ENCODE measurements around the gene USP26.
"Not testable (repeated sequence)": the region's sequence is repeated elsewhere in the genome, so short reads cannot be mapped to it uniquely, and the experiment has no call there.

USP26 gene, protein sequence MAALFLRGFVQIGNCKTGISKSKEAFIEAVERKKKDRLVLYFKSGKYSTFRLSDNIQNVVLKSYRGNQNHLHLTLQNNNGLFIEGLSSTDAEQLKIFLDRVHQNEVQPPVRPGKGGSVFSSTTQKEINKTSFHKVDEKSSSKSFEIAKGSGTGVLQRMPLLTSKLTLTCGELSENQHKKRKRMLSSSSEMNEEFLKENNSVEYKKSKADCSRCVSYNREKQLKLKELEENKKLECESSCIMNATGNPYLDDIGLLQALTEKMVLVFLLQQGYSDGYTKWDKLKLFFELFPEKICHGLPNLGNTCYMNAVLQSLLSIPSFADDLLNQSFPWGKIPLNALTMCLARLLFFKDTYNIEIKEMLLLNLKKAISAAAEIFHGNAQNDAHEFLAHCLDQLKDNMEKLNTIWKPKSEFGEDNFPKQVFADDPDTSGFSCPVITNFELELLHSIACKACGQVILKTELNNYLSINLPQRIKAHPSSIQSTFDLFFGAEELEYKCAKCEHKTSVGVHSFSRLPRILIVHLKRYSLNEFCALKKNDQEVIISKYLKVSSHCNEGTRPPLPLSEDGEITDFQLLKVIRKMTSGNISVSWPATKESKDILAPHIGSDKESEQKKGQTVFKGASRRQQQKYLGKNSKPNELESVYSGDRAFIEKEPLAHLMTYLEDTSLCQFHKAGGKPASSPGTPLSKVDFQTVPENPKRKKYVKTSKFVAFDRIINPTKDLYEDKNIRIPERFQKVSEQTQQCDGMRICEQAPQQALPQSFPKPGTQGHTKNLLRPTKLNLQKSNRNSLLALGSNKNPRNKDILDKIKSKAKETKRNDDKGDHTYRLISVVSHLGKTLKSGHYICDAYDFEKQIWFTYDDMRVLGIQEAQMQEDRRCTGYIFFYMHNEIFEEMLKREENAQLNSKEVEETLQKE

DNA sequence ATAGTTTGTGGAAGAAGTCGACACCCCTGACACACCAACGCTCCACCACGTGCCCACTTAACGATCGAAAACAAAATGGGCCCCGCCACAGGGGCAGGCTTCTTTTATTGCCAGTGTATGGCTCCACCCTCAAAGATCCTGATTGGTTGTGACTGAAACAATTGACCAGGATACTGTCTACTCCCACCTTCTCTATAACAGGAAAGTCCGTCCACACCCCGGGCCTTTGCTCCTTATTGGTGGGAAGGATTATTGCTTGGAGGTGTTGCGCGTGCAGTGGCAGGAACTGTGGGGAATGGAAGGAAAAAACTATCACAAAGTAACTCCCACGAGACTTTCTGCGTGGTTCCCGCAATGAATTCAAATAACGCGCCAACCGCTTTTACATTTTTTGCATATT is at the start of gene USP26:
USP26 (minus strand) TSS at position 79 of the 400 bp plus-strand sequence. CDS start 68,889 bp downstream, outside the sequence.
- no peak for DNase-seq

DNA sequence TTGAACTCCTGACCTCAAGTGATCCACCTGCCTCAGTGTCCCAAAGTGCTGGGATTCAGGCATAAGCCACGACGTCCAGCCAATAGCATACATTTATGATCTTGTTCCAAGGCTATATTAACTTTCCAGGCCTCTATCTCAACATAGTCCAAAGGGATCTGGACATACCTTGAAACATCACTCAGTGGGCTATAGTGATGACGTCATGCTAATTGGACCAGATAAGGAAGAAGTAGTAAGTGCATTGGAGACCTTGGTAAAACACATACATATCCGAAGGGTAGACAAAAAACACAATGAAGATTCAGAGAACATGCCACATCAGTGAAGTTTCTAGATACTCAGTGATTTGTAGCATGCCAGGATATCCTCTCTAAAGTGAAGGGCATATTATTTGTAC is 37.4 kb upstream of the USP26 start:
- no peak for DNase-seq

DNA sequence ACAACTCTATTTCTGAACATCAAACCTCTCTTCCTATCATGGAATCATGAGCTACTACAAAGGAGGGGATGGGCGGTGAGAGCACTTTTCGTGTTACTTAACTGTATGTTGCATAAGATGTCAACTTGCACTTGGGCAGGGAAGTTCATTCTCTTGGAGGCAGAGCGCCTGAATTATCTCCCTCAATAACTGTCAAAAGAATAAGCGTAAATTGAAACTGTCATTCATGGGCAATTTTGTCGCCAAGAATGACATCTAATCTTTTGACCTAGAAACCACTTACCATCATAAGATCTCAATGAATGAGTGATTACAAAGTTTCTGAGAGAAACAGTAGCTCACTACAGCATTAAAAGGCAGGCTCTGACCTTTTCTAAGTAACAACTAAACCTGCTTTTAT is 23.5 kb upstream of the USP26 start:
- DNase-seq = no peak

DNA sequence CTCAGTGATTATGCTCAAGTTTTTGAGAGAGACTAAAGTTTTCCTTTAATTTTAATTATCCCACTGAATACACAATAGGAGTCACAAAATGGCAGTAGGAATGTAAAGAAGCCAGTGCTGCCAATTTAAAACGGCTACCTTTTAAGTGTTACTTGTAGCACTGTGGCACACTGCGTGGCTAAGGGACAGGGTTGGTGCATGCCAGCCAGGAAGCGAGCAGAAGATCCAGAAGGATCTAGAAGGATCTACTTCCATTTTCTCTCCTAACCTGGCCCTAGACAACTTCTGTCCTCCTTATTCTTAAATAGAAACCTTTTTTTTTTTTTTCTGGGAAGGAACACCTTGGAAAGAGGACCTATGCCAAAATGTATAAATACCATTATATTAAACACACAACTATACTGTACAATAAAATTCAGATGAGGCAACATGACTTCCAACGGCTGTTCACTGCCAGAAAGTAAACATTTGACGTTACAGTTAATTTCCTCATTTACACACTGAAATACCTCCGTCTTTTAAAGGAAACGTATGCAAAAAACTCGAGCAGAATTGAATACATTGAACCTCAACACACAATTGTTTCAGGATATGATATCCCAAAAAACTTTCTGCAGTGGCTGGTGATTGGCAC is 2.7 kb downstream of the USP26 start:
- DNase-seq = no peak

DNA sequence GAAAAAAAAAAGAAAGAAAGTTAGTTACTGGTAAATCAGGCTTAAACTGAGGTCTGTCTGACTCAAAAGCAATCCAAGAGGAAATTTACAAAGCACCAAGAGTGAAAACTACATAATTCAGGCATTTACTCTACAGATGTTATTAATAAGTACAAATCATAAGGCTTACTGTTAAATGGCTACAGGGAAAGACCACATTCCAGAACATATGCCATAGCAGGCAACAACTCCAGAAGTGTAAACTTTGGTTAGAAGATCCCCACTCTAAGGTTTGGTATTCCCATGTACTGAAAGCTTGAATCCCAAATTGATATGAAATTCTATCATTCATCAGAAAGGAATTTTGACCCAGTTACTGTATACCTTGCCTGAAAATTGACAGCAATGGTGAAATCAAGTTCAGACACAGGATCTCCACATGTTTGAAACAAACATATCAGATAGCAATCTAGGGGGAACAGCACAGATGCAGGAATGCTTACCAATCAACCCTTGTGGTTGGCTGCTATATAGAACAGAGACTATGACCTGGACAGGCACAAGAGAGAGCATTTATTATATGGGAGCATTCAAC is 6.6 kb downstream of the USP26 start:
- DNase-seq = no peak

DNA sequence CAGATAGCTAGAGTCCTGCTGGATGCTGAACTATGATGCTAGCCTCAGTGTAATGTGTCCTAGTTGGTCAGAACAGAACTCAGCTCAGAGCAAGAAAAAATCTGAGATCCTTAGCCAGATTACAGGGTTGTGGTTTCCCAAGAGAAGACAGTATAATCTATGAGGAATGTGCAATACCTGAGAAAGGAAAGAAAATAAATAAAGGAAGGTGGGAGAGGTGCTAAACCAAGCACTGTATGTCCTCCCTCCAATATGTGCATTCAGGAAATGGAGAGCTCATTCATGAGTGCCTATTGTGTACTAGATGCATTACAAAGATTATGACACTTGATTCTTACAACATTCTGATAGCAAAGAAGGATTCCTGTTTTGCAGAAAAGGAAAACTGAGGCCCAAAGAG is 7.5 kb downstream of the USP26 start:
- DNase-seq = no peak

DNA sequence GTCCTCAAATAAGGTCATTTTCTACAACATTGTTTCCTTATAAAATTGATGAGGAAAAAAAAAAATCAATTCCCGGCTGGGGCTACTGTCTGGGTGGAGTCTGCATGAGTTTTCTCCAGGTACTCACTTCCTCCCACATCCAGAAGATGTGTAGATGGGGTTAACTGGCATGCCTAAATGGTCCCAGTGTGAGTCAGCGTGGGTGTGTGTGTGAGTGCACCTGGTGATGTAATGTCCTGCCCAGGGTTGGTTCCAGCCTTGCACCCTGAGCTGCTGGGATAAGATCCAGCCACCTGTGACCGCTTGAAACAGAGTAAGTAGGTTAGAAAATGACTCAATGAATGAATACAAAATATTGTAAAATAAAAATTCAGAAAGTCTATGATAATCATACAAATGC is 11.1 kb downstream of the USP26 start:
- DNase-seq = no peak

DNA sequence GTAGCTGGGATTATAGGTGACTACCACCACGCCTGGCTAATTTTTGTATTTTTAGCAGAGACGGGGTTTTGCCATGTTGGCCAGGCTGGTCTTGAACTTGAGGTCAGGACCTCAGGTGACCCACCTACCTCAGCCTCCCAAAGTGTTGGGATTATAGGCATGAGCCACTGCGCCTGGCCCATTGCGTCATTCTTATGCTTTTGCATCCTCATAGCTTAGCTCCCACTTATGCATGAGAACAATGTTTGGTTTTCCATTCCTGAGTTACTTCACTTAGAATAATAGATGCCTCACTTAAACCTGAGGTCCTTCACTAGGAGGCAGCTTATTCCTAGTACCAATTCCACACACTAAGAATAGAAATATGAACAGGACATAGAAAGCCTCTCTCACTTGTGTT is 11.9 kb downstream of the USP26 start:
- not testable (repeated sequence) for DNase-seq

DNA sequence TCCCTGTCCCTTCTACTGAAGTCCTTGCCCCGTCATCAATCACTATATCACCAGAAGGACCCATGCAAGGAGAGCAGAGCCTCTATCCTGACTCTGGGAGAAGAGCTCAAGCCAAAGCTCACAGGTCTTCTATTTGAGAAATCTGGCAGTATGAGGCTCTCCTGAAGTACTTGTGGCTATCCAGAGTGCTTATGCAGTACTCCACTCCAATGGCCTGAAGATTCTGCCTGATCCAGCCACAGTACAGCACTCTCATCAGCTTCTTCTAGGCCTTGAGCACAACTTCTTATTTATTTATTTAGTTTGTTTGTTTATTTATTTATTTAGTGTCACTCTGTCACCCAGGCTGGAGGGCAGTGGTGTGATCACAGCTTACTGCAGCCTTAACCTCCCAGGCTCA is 13.0 kb downstream of the USP26 start:
- no peak for DNase-seq

DNA sequence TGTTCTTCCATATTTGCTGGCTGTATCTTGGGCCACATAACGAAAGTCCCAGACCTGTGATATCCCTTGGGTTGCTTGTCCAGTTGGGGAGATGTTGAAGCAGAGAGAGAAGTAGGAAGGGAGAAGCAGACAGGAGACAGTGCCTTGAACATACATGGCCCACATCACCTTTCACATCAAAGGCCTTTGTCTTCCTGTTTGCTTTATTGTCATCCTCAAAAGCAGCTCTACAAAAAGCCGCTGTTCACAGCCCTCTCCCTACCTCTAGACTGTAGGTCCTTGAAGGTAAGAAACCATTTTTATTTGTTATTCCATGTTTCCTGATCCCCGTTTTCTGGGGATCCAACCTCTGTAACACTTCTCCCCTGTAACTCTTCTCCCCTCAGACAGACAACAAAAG is 14.9 kb downstream of the USP26 start:
- DNase-seq = no peak

DNA sequence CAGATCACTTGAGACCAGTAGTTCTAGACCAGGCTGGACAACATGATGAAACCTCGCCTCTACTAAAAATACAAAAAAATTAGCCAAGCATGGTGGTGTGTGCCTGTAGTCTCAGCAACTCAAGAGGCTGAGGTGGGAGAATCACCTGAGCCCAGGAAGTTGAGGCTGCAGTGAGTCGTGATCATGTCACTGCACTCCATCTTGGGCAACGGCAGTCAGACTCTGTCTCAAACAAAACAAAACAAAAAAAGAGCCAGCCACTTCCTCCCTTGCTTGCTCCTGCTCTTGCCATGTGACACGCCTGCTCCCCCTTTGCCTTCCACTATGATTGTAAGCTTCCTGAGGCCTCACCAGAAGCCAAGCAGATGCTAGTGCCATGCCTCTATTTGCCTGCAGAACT is 19.1 kb downstream of the USP26 start:
- DNase-seq = not testable (repeated sequence)

DNA sequence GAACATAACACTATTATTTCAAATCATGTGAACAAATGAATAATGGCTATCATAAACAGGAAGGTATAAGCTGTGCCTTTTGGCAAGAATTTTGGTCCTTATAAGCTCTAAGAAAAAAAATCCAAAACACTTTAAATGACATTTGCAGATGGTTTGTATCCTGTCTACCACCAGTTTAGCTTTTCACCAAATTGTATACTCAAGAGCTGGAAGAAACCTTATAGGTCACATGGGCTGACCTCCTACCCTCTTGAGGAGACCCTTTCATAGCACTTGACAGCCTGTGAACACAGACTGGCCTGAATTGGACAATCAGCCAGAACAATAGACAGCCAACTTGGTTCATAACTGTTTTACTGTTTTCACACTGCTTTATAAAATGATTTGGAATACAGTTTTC is 24.3 kb downstream of the USP26 start:
- no peak for DNase-seq

DNA sequence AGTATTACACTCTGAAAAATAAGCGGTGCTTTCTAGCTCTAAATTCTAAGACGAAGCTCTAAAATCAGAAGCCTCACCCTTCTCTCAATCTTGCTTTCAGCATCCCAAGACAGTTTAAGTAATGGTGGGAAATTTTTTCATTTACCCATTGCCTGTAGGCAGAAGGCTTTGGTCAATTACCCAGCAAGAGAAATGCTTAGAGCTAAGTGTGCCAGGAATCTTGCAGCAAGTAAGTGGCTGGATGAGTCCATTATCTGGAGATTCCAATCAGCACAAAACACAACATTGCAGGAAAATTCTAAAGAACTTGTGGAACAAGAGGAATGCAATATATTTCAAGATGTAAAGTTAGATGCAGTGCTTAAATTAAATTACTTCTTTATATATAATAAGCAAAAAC is 28.4 kb downstream of the USP26 start:
- no peak for DNase-seq

DNA sequence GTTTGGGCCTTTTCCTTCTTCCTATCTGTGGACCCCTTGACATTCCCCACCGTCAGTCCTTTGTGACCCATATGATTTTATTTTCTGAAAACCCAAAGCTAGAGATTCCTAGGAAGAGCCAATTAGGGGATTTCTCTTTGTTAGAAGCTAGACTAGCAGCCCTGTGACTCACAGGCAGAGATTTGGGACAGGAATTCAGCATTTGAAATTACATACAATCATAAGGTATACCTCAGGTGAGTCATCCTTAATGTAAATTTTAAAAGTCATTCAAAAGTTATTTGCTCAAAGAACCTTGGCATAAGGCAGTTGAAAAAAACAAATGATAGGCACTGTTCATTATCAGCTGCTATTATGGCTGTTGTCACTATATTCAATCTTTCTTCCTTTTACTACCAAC is 40.6 kb downstream of the USP26 start:
- no peak for DNase-seq

DNA sequence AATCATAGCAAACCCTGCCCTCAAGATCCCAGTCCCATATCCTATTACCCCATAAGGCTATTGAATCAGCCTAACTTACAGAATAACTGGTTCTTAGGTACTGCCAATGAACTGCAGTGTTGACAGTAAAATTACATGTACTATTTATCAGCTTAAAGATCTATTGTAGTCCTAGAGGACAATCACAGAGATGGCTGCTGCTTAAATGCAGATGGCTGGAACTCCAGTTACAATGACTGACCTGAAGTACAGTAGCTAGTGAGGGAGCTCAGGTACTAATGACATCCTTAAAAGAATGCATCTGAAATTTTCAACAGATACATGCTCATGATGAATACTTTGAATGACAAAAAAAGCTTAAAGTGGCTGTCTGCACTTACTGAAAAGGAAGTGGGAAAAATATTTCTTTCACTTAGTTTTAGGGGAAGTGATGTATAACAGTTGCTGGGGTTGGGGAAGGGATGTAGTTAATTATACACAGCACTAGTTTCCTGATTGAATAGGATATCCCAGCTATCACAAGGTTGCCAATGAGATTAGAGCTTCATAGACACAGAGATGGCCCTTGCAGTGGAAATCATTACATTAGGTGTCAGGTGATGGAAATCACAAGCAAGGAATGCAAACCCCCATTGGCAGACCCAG is 42.0 kb downstream of the USP26 start:
- no peak for DNase-seq

DNA sequence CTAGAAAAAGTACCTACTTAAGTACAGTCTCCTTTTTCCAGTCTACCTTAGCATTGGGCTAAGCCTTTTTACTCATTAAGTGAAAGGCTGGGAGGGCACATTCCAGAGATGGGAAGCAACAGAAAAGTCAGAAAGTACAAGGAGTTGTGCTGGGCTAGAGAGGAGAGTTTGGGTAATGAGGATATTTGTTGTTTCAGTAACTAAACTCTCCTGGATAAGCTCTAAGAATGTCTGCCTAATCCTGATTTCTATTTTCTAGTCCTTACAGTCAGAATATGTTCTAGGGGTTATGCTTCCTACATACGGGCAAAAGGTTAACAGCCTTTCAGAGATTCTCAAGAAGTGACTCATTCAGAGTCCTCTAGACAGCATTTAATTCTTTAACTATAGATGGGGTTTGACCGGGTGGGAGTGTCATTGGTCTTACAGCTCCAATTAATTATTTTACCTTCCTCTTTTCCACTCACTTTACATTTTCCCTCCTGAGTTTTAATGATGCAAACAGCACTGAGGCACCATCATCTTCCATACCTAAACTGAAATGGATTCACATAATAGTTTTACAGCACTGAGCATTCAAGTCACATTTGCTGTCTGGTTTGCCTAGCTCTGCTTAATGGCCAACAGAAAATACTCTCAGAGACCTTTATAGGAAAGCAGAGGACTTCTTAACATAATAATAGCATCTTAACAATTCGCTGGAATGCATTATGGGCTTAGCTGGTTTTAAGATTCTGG is 42.9 kb downstream of the USP26 start:
- no peak for DNase-seq

DNA sequence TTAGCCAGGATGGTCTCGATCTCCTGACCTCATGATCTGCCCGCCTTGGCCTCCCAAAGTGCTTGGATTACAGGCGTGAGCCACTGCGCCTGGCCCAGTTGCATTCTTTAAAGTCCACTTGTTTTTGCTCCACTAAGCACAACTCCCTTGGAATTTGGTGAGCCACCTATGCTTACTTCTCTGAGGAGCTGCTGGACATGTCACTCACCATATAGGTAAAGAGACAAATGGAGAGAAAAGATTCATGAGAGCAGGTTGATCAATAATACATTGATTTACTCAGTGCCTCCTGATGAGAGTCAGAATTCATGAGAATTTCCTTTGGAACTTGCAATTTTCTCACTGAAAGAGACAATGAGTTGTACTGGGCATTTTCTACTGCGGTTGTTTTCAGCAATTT is 48.2 kb downstream of the USP26 start:
- DNase-seq = no peak

DNA sequence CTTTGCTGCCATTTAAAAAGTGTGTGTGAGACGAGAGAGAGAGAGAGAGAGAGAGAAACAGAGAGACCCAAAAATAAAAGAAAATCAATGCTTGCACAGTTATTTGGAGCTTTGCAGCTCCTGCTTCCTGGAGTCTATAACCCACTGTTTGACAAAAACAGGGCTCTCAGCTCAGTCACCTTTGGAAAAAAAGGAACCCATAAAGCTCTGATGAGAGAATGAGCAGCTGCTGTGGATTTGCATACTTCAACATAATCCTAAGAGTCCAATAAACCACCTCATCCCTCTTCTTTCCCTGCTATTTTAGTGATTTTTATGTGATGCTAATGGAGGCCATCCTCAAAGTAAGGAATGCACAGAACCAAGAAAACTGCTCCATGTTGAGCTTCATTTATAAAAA is 50.3 kb downstream of the USP26 start:
- no peak for DNase-seq

DNA sequence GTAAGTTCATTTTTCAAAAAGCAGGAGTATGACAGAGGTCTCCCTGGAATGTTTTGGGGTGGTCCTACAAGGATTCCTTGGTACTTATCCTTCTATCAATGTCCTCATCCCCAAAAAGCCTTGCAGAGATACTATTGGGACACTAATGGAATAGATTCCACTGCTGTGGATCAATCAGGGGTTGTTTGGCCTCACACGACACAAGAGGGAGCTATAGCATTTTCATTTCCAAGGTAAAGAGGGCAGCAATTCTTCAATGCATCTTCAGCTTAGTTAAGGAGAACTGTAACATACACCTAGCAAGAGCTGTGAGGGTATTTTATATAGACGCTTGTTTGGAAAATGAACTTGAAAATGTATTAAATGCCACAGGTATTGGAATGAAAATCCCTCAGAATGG is 50.9 kb downstream of the USP26 start:
- no peak for DNase-seq

DNA sequence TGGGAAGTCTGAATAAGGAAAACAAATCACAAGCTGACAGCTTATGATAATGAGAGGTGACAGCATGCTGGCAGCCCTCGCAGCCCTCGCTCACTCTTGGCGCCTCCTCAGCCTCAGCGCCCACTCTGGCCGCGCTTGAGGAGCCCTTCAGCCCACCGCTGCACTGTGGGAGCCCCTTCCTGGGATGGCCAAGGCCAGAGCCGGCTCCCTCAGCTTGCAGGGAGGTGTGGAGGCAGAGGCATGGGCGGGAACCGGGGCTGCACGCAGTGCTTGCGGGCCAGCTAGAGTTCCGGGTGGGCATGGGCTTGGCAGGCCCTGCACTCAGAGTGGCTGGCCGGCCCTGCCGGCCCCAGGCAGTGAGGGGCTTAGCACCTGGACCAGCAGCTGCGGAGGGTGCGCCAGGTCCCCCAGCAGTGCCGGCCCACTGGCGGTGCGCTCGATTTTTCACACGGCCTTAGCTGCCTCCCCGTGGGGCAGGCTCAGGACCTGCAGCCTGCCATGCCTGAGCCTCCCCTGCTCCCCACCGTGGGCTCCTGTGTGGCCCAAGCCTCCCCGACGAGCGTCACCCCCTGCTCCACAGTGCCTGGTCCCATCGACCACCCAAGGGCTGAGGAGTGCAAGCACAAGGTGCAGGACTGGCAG is 52.6 kb downstream of the USP26 start:
- DNase-seq = not testable (repeated sequence)

DNA sequence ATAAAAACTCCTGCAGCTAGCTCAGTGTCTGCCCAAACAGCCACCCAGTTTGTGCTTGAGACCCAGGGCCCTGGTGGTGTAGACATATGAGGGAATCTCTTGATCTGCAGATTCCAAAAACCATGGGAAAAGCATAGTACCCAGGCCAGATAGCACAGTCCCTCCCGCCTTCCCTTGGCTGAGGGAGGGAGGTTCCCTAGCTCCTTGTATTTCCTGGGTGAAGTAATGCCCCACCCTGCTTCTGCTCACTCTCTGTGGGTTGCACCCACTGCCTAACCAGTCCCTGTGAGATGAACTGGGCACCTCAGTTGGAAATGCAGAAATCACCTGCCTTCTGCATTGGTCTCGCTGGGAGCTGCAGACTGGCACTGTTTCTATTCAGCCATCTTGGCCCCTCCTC is 54.6 kb downstream of the USP26 start:
- no peak for DNase-seq

DNA sequence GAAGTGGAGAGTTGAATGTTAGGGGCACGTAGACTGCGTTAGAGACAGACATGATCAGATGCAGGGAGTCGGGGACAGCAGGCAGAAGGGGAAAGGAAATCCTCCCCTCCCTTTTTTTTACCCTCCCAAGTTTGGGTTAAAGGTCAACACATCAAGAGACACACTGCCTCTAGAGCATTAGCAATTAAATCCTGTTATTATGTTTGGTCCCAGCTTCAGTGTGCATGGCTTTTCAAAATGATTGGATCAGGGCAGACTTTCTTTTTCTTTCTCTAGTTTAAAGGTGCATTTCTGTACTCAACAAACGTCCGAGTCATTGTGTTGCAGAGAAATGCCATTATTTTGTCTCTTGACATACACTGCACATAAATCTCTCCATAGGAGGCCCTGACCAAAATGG is 63.9 kb downstream of the USP26 start:
- no peak for DNase-seq

Data from GDM1 (cell line).